GM19463 (cell line): Measurements from ENCODE around the gene ADAMTSL5.

Experiments used
- ATAC-seq: cut with Tn5 transposase; IDR thresholded peaks from one replicate; pipeline ENCODE4 v1.9.1; 2021; ENCODE audit warnings: mild to moderate bottlenecking, moderate library complexity; ENCODE audit not compliant: unreplicated experiment

The ADAMTSL5 gene

GRCh38 chr19:1497578-1498235 is 15.1 kb downstream of the ADAMTSL5 start:
- no peak for ATAC-seq

GRCh38 chr19:1496714-1497577 is 15.9 kb downstream of the ADAMTSL5 start:
- no peak for ATAC-seq

GRCh38 chr19:1495799-1496713 is 16.8 kb downstream of the ADAMTSL5 start:
- ATAC-seq, result no peak

GRCh38 chr19:1495051-1495798 is 17.6 kb downstream of the ADAMTSL5 start:
- no peak for ATAC-seq

- no peak for ATAC-seq
These were observed 18.6 kb downstream of the ADAMTSL5 start for GRCh38 chr19:1494115-1494815.

GRCh38 chr19:1492474-1493006 is 20.3 kb downstream of the ADAMTSL5 start:
- ATAC-seq, result no peak

GRCh38 chr19:1491849-1492170 is 21.0 kb downstream of the ADAMTSL5 start:
- no peak for ATAC-seq

- no peak for ATAC-seq
These were observed 21.5 kb downstream of the ADAMTSL5 start, which contains the start of gene REEP6 for GRCh38 chr19:1491114-1491848. REEP6 (plus strand) TSS chr19:1491181; CDS start chr19:1491270, 89 bp downstream.

GRCh38 chr19:1490311-1491113 is 22.3 kb downstream of the ADAMTSL5 start, which contains the start of gene PCSK4:
PCSK4 (minus strand) TSS chr19:1490350; CDS start chr19:1490346, 4 bp downstream.
- peak; percentile 86 for ATAC-seq

GRCh38 chr19:1489463-1490310 is 23.1 kb downstream of the ADAMTSL5 start:
- no peak for ATAC-seq

GRCh38 chr19:1488282-1488601 is 24.6 kb downstream of the ADAMTSL5 start:
- no peak for ATAC-seq

- no peak for ATAC-seq
These were observed 25.1 kb downstream of the ADAMTSL5 start for GRCh38 chr19:1487576-1488281.

- ATAC-seq, result no peak
These were observed 25.9 kb downstream of the ADAMTSL5 start for GRCh38 chr19:1486720-1487575.

- no peak for ATAC-seq
These were observed 28.8 kb downstream of the ADAMTSL5 start for GRCh38 chr19:1483979-1484428.

- ATAC-seq, result no peak
These were observed 29.5 kb downstream of the ADAMTSL5 start for GRCh38 chr19:1483131-1483978.
